Stimulated activated CD8-positive, alpha-beta memory T cell treated with anti-CD3 and anti-CD28 coated beads, Interleukin-15, amount 100 ng/mL, for 24 hours (primary cell): ENCODE results near the gene NINL.
"Not testable (repeated sequence)": the region's sequence is repeated elsewhere in the genome, so short reads cannot be mapped to it uniquely, and the experiment has no call there.

Source experiments
- DNase-seq: peaks from one replicate; pipeline ENCODE4 v3.0.0-alpha.2; 2020; ENCODE audit warnings: low read depth

Gene NINL

DNA sequence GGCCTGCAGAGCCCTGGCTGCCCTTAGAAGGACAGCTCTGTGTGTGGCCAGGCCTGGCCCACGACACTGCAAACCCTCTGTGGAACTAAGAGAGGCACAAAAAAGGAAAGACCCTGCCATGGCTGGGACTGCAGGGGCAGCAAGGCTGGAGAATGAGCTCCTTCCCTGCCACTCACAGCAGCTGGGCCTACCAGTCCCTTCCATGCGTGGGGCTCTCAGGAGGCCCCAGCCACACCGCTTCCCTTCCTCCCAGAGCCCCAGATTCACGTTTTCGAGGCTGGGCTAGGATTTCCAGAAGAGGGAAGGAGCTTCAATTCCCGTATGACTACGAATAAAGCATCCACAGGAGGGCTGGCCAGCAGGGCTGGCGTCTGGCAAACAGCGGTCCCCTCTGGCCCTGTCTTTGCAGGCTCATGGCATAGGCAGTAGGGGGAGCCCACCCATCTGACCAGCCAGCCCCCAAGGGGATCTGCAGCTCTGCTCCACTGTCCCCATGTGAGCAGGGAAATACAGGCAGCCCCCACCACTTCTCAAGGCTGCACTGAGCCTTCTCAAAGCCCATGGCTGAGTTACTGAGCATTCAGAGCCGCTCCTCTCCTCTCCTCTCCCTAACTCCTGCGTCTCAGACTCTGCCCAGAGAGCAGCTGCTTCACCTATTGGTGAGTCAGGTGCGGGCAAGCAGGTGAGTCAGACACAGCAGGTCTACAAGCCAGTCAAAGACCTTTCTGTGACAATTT, 53.1 kb downstream of the NINL start:
- DNase-seq = no peak

DNA sequence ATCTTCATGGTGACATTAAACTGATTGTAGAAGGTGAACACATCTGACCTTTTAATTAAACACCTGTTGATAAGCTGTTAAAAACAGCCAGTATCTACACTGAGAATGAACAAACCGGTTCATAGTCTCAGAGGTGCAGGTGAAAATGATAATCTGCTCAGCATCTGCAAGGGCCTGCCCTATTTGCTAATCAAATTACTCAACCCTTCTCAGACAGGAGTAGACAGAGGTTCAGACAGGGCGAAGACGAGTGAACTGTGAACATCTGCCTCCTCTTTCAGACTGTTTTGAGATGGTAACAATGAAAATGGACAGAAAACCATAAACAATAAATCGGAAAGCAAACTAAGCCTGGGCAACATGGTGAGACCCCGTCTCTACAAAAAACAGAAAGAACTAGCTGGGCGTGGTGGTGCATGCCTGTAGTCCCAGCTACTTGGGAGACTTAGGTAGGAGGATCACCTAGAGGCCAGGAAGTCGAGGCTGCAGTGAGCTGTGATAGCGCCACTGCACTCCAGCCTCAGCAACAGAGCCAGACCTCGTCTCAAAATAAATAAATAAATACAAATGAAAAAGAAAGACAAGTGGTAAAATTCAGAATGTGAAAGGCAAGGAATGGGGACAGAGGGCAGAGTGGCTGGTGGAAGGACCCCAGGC, 55.9 kb downstream of the NINL start:
- no peak for DNase-seq

DNA sequence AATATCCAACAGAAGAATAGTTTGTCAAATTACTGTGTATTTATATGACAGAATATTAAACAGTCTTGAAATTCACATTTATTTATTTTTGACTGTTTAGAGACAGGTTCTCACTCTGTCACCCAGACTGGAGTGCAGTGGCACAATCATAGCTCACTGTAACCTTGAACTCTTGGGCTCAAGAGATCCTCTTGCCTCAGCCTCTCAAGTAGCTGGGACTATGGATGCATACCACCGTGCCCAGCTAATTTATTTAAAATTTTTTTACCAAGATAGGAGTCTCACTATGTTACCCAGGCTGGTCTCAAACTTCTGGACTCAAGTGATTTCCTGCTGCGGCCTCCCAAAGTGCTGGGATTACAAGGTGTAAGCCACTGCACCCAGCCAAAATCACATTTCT, 57.4 kb downstream of the NINL start:
- no peak for DNase-seq

DNA sequence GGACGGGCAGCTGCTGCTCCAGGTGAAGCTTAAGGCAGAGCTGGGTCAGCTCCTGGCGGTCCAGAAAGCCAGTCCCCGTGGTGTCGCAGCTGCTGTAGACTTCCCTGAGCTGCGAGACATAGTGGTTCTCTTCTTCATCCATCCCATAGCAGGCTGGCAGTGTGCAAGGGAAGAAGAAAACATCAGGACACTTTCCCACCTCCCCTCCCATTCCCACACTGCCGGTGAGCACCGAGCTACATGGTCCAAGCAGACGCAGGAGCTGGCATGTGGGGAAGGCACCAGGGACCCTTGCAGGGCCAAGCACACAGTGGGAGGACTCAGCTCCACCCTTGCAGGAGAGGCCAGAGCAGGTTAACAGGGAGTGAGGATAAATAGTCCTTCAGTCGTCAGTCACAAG, 58.9 kb downstream of the NINL start:
- DNase-seq = no peak

DNA sequence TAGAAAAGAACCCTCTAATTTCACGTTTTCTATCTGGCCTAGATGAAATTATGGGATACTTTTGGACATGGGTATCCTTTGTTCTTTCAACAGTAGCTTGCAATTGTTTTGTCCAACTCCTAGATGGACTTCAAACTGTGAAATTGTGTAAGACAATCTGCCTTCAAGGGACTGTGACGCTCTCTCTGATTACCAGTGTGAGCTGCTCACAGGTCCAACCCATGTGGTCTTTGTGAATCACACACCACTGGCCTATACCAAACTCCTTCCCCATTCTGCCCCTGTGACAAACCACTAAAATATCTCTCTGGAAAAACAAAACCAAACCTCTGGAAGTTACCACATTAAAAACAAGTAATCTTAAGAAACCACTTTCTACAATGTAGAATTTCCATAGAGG, 59.5 kb downstream of the NINL start:
- no peak for DNase-seq

DNA sequence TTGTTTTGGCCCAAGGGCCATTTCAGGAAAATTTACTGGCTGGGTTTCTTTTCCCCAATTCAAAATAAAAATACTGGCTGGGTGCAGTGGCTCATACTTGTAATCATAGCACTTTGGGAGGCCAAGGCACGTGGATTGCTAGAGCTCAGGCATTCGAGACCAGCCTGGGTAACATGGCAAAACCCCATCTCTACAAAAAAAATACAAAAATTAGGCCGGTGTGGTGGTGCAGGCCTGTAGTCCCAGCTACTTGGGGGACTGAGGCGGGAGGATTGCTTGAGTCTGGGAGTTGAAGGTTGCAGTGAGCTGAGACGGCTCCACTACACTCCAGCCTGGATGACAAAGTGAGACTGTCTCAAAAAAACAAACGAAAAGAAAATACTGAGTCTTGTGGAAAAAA, 60.0 kb downstream of the NINL start:
- DNase-seq = no peak

DNA sequence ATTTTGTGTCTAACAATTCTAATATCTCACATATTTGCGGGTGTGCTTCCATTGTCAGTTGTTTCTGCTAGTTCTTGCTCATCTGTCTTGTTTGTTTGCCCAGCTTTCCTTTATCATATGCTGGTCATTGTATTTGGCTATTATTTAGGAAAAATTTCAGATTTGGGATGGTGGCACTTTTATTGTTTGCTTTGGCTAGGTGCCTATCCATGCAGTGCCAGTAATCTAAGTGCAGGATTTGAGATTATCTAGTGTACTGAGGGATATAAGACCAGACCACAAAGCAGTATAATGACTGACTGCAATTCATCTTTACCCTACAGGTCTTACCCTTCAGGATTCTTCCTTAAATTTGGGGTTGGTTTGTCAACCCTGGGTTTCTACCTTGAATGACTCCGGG, 63.9 kb downstream of the NINL start:
- no peak for DNase-seq

DNA sequence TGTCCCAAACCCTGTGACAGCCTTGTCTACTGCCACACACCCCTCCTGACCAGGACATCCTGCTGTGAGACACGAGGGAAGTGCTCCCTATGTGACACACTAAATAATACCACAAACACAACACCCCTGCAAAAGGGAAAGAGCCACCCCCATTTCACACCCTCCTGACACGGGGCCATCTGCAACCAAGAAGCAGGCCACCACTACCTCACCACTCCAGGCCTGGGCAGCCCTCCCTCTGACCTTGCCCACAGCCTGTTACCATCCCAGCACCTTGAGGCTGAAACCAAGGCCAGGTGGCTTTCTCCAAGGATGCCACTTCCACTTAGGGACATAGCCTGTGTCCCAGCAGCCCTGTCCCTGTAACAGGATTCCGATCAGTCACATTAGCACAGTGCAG, 68.2 kb downstream of the NINL start:
- no peak for DNase-seq

DNA sequence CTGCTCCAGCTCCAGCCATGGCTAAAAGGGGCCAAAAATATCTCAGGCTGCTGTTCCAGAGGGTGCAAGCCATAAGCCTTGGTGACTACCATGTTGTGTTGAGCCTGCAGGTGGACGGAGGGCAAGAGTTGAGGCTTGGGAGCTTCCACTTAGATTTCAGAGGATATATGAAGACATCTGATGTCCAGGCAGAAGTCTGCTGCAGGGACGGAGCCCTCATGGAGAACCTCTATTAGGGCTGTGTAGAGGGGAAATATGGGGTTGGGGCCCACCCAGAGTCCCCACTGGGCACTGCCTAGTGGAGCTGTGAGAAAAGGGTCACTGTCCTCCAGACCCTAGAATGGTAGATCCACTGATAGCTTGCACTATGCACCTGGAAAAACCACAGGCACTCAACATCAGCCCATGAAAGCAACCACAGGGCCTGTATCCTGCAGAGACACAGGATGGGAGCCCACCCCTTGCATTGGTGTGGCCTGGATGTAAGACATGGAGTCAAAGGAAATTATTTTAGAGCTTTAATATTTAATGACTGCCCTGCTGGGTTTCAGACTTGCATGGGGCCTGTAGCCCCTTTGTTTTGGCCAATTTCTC, 70.5 kb downstream of the NINL start:
- no peak for DNase-seq

DNA sequence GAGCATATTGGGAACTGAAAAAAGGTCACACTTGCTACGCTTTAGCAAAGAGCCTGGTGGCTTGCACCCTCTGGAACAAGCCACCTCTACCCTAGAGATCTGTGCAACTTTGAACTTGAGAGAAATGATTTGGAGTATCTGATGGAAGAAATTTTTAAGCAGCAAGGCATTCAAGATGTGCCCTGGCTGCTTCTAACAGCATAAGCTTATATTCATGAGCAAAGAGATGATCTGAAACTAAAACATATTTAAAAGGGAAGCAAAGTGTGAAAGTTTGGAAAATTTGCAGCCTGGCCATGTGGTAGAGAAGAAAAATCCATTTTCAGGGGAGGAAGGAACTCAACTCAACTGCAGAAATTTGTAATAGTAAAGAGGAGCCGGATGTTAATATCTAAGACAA, 71.1 kb downstream of the NINL start:
- no peak for DNase-seq

DNA sequence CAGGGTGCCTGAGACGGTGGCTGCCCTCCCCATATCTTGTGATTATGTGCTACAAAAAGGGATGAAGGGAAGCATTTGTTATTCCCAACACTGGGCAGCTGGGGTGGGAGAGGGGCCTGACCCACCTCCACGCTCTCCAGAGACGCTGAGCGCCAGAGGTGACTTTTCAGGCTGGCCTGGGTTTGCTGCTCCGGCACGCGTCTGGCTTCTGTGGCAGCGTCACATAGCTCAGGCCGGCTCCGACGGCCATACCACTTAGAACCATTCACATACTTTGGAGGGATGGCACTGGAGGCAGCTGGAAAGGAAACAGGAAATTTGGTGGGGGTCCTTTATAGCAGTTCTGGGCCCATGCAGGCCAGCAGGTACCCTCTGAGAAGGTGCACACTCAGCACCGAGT, 72.6 kb downstream of the NINL start:
- no peak for DNase-seq

DNA sequence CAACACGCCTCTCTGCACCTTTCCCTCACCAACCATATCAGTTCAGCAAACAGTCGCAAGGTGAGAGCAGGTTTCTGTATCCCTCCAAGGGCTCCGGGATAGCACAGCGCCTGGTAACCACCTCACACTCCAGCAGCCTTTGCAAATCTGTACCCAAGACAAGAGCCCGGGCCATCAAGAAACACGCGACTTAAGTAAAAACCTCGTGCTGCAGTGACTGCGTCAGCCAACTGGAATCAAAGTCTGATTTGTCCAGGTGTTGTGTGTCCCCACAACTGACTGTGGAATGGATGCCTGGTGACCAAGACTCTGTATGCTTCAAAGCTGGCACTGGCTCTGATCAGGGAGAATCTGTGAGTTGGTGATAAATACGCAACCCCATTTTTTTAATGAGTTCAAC, 74.1 kb downstream of the NINL start:
- DNase-seq = no peak

DNA sequence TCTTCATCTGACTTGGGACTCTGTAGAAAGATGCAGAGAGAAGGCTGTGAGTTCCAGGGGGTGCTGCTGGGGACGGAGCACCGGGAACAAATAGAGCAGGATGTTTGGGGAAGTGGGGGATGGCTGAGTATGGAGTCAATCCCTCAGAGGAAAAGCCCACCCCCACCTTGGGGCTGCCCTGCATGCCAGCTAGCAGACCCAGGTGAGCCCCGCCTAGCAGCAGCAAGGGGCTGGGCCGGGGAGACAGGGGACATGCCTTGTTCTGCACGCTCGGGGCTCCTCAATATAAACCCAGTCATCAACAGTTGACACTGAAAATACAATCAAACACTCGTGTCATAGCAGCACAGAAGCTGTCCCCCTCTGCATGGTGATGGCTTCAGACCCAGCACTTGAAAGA, 74.6 kb downstream of the NINL start:
- DNase-seq = no peak

DNA sequence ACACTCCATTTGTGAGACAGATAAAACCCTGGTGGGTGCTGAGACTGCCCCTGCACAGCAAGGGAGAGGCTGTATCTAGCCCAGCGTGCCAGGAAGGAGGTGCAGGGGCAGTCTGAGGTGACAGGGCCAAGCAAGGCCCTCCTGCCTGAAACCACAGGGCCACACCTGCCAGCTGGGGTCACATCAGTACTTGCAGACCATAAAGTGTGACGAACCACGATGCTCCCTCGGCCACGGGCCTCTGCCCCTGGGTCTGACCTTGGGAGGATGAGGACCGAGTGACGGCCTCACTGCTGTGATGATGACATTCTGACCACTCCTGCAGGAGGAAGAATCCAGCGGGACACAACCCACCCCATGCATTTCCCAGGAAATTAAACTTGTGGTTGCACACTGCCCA, 75.1 kb downstream of the NINL start:
- DNase-seq = no peak

DNA sequence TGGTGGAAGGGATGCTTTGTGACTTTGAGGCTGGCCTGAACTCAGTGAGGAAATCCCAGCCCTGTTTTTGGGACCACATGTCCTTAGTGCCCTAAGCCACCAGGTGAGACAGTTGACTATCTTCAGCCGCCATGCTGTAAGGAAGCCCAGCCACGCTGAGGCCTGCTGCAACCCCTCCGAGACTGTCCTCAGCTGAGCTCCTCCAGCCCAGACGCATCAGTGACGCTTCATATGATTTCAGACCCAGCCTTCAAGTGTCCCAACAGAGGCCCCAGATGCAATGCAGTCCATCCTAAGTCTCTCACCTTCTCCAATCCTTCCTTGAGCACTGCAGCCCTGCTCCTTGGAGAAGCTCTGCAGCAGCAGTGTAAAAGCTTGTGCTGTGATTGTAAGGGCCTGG, 76.2 kb downstream of the NINL start:
- DNase-seq = no peak

DNA sequence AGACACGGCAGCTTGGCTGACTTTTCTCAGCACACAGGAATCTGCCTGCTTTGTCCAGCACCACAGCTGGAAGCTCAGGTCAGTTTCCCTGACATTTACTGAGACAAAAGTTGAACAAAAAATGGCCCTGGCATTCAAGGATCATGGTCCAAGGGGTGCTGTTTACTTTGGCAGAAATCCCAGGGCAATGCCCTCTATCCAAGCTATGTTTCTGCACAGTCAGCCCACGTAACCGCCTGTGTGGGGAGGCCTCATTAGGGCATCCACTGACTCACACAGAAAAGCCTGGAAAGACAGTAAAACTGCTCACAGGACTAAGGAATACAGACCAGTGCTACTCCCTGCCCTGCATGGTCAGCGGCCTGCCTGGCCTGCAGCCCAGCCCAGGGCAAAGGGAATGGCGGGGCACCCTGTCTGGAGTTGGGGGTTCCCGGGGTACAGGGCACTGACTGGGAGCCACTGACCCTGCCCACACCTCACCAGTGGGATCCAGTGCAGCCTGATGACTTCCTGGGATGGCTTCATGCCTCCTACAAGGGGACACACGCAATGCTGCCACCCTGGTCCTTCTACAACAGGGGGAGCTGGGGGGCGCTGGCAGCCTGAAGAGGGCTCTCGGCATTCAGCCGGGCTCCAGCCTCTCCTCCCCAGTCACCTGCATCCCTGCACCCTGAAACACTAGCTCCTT, 77.1 kb downstream of the NINL start:
- DNase-seq = no peak

DNA sequence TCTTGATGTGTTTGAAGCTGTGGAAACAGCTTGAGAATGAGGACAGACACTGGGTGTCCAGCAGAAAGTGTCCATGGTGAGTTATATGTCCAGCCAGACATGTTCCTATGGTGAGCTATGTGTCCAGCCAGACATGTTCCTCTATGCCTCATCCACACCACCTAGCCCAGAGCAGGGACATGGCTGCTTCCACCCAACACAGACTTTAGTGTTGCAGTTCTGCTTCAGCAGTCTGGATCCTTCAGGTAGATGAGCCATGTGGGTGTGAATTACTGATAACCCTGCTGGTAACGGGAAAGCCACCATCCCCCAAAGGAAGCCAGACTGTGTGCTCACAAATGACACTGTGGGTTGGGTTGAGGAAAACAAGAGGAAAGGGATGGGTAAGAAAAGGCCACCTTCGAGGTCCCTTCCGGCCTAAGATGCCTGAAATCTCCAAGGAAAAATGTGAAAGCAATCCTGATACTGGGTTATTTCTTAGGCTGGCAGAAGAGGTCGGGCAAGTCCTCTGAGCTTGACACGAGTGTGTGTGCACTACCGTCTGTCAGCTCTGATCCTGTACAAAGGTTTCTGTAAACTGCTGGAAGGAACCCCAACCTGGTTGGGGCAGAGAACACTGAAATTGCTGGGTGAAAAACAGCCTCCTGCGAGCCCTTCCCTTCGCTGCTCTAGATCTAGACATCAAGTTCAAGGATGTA, 77.8 kb downstream of the NINL start:
- no peak for DNase-seq

DNA sequence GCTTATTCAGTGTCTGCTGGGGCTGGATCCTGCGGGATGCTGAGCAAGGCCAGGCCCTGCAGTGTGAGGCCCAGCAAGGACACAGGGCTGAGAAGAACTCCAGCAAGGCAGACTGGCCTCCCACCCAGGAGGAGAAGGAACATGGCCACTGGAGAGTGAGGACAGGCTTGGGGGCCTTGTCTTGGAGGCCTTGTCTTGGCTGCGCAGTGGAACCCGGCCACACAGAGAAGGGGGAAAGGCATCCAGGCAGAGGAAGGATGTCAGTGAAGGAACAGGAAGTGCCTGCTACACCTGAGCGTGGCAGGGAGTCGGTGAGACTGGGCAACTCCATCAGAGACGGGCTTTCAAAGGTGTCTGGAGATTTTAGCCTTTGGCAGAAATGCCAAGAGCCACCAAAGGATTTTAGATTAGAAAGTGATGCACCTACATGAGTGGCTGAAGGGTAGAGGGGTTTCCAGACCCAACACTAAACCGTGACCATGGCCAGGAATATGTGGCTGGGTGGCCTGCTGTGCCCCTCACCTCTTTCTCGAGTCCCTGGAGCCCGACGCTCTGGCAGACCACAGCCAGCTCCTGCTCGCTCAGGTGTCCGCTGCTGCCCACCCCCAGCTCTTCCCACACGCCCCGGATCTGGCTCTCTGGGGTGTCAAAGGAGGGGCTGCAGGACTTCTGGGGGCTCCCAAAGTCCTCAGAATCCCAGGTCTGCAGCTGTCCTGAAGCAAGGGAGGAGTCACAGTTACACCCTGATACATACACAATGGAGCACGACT, 80.8 kb downstream of the NINL start:
- DNase-seq = no peak

DNA sequence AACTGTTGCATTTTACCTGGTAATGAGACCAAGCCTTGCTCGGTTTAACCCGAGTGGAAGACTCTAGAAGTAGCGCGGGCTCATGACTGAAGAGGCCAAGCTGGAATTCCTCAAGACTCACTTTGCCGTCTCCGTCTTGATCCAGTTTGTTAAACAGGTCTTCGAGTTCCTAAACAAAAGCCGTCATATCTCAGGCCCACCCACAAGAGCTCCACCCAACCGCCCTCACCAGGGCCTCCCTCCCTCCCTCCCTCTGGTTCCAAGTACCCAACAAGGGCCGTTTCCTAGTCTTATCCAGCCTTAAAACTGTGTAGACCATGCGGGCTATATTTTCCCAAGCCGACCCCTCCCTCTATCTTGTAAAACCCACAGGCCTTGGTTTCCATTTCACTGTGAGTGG, 81.4 kb downstream of the NINL start:
- DNase-seq = no peak

DNA sequence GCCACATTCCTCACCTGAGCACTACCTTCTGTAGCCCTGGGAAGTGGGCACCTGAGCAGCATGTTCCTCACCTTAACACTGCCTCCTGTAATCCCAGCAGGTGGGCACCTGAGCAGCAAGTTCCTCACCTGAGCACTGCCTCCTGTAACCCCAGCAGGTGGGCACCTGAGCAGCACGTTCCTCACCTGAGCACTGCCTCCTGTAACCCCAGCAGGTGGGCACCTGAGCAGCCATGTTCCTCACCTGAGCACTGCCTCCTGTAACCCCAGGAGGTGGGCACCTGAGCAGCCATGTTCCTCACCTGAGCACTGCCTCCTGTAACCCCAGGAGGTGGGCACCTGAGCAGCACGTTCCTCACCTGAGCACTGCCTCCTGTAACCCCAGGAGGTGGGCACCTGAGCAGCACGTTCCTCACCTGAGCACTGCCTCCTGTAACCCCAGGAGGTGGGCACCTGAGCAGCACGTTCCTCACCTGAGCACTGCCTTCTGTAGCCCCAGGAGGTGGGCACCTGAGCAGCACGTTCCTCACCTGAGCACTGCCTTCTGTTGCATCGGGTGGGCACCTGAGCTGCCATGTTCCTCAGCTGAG, 82.2 kb downstream of the NINL start:
- not testable (repeated sequence) for DNase-seq

DNA sequence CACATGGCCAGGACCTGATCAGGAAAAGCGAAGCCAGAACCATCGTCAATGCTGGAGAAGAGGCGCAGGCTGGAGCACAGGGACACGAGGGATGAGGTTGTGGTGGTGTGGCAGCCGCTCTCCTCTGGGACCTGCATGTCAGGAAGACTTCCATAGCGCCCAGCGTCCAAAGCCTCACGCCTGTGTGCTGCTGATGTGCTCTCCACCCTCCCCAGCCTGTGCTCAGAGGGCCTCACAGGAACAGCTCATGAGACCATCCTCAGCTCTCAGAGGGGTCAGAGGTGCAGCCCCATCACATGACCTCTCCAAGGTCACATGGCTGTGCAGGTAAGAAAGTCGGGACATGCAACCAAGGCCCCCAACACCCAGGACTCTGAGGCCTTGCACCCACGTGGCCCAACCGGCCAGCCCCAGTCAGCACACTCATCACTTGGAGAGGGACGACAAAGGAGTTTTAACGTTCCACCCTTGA, 84.4 kb downstream of the NINL start:
- DNase-seq = no peak
